Hair follicular keratinocyte (primary cell): ENCODE measurements around the gene H19. TPM values are rescaled to one million over a fixed set of nuclear protein-coding genes. Genes with fewer than 3 reads are reported as not detected.

Experiments used
- total RNA-seq: library from RNA; depleted of rRNA; stranded (reverse); fragments of >200 nt; gene quantifications from 2 replicates; pipeline ENCODE4 v1.2.3, GENCODE V29; 2015

The H19 gene
- 3.3 and 5.1 TPM in 2 replicates for total RNA-seq

DNA sequence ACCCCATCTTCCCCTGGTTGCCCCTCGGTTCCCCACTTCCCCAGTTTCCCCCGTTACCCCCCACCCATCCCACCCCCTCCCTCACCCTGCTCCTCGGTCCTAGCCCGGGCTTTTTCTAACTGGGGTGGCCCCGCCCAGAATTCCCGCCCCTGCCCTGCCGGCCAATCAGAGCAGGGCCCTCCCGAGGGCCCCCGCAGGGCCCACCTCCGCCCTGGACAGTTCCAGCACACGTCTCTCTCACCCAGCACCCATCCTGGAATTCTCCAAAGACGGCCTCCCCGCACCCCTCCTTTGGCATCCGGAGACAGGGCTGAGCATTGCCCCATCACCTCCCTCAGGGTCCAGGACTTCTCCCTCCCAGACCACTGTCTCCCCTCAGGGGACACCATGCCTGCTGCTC is at the start of gene H19:
TSS of gene H19 (minus strand) at position 88 of the 400 bp plus-strand sequence.

DNA sequence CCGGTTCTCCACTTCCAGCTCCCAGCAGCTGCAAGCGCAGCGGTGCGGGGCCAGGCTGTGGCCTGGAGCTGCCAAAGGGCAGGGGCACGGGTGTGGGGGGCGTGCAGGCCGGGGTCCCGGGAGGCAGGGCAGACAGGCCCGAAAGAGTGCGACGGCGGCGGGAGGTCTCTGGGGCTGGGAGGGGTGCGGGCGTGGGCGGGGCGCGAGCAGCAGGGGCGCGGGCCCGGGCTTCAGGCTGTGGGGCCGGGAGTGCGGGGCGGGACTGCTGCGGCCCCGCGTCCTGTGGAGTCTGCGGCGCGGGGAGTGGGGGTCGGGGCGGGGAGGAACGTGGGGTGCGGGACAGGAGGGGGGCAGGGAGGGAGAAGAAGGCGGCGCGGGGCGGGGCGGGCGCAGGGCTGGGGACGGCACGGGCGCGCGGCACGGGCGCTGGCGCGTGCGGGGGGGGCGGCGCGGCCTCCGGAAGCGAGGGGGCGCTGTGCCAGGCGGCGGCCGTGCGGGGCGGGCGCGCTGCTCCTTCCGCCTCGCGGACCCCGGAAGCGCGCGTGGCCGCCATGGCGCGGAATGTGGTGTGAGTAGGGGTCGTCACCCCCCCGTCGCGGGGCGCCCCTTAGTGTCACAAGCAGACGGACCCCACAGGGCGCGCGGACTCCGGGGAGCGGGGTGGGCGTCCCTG is 50.7 kb downstream of the H19 start, which contains the start of gene MRPL23:
TSS of gene MRPL23 (plus strand) at position 521 of the 673 bp plus-strand sequence. CDS start at position 552, 31 bp downstream.

Other genes starting within 250 kb of the H19 start
- 0.08 TPM in 1 of 2 replicates, not detected in the other for gene IFITM10, start 247.2 kb downstream of the H19 start, total RNA-seq
- gene CTSD, start 233.9 kb downstream of the H19 start, total RNA-seq, result 152 and 181 TPM in 2 replicates
- gene SYT8, start 162.9 kb downstream of the H19 start, total RNA-seq, result 0.70 and 3.3 TPM in 2 replicates
- gene TNNI2, start 158.9 kb downstream of the H19 start, total RNA-seq, result not detected in 2 replicates
- gene LSP1, start 144.8 kb downstream of the H19 start, total RNA-seq, result 0.19 TPM in 1 of 2 replicates, not detected in the other
- not detected in 2 replicates for gene PRR33, start 105.9 kb downstream of the H19 start, total RNA-seq
- gene TNNT3, start 78.1 kb downstream of the H19 start, total RNA-seq, result not detected in 2 replicates
- 218 and 231 TPM in 2 replicates for gene MRPL23, start 50.5 kb downstream of the H19 start, total RNA-seq
- gene IGF2, start 141.5 kb upstream of the H19 start, total RNA-seq, result 1.0 TPM in 1 of 2 replicates, not detected in the other
- not detected in 2 replicates for gene INS, start 163.4 kb upstream of the H19 start, total RNA-seq
- gene TH, start 174.0 kb upstream of the H19 start, total RNA-seq, result 0.16 and 0.76 TPM in 2 replicates